Adrenal gland (tissue), 5 donors: ENCODE results near the gene TMEM175.
"Not testable (repeated sequence)": the region's sequence is repeated elsewhere in the genome, so short reads cannot be mapped to it uniquely, and the experiment has no call there.

Experiments used
- POLR2A ChIP-seq, 2 donors: fragments of 450-650 bp; IDR thresholded peaks; one replicate each; pipeline ENCODE4 v1.6.1; 2017; ENCODE audit warnings: antibody characterized with exemption in 2 of 2, mild to moderate bottlenecking in 2 of 2, moderate library complexity in 1 of 2
- TF ChIP-seq, protein P1 (sequence below), 6 experiments: fragments of 450-650 bp in 4 of 6; fragments of 200-600 bp in 2 of 6; sonication (generic) in 1 of 6; IDR thresholded peaks; 1 replicate in 5 of 6; 2 replicates in 1 of 6; pipeline versions ENCODE4 v1.5.1 to v1.8.0; 2016 to 2021; ENCODE audit warnings: antibody characterized with exemption in 6 of 6, mild to moderate bottlenecking in 2 of 6, moderate library complexity in 1 of 6
- donor health status: DM: no; HTN: no; CAD: no.

- TF ChIP-seq POLR2A (IDR thresholded peaks at IDR 0.05) = not testable (repeated sequence)
- TF ChIP-seq, protein P1, sequence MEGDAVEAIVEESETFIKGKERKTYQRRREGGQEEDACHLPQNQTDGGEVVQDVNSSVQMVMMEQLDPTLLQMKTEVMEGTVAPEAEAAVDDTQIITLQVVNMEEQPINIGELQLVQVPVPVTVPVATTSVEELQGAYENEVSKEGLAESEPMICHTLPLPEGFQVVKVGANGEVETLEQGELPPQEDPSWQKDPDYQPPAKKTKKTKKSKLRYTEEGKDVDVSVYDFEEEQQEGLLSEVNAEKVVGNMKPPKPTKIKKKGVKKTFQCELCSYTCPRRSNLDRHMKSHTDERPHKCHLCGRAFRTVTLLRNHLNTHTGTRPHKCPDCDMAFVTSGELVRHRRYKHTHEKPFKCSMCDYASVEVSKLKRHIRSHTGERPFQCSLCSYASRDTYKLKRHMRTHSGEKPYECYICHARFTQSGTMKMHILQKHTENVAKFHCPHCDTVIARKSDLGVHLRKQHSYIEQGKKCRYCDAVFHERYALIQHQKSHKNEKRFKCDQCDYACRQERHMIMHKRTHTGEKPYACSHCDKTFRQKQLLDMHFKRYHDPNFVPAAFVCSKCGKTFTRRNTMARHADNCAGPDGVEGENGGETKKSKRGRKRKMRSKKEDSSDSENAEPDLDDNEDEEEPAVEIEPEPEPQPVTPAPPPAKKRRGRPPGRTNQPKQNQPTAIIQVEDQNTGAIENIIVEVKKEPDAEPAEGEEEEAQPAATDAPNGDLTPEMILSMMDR (IDR thresholded peaks at IDR 0.05) = not testable (repeated sequence)
These were observed 4.7 kb upstream of the TMEM175 start for GRCh38 chr4:927566-927965.
